GM10847 (cell line): Measurements from ENCODE around the gene ANK3.

Source experiments
- POLR2A ChIP-seq: IDR thresholded peaks from 2 replicates; pipeline ENCODE4 v1.6.1; 2011; ENCODE audit not compliant: insufficient read length; ENCODE audit errors: extremely low read depth

ANK3 gene

GRCh38 chr10:60389413-60390025, at the start of gene ANK3:
Gene ANK3, minus strand, starts transcription at chr10:60389875. Its CDS starts 337 bp downstream, at chr10:60389538.
- TF ChIP-seq POLR2A: no peak

GRCh38 chr10:60434418-60435046, 44.9 kb upstream of the ANK3 start:
- no peak for TF ChIP-seq POLR2A

- TF ChIP-seq POLR2A: no peak
Observed at GRCh38 chr10:60433684-60434083, 44.0 kb upstream of the ANK3 start.

- no peak for TF ChIP-seq POLR2A
Observed at GRCh38 chr10:60430836-60431597, 41.3 kb upstream of the ANK3 start.

GRCh38 chr10:60430017-60430416, 40.3 kb upstream of the ANK3 start:
- no peak for TF ChIP-seq POLR2A

- TF ChIP-seq POLR2A: no peak
Observed at GRCh38 chr10:60429084-60429849, 39.6 kb upstream of the ANK3 start.

- TF ChIP-seq POLR2A: no peak
Observed at GRCh38 chr10:60428387-60428737, 38.7 kb upstream of the ANK3 start.

GRCh38 chr10:60427709-60428386, 38.2 kb upstream of the ANK3 start:
- no peak for TF ChIP-seq POLR2A

GRCh38 chr10:60427148-60427547, 37.5 kb upstream of the ANK3 start:
- TF ChIP-seq POLR2A: no peak

GRCh38 chr10:60426425-60426824, 36.8 kb upstream of the ANK3 start:
- no peak for TF ChIP-seq POLR2A

- TF ChIP-seq POLR2A: no peak
Observed at GRCh38 chr10:60425392-60426110, 35.9 kb upstream of the ANK3 start.

GRCh38 chr10:60424971-60425370, 35.3 kb upstream of the ANK3 start:
- TF ChIP-seq POLR2A: no peak

GRCh38 chr10:60423920-60424319, 34.2 kb upstream of the ANK3 start:
- TF ChIP-seq POLR2A: no peak

- TF ChIP-seq POLR2A: no peak
Observed at GRCh38 chr10:60422809-60423208, 33.1 kb upstream of the ANK3 start.
